Mononuclear cell (primary cell): Measurements from ENCODE around the gene CAPN15. TPM values are rescaled to one million over a fixed set of nuclear protein-coding genes. Genes with fewer than 3 reads are reported as not detected.

Experiments used
- total RNA-seq: library from RNA; depleted of rRNA; stranded (reverse); fragments of >200 nt; gene quantifications from one replicate; pipeline ENCODE4 v1.2.3, GENCODE V29; 2012

The CAPN15 gene
- total RNA-seq, 1 donor = 31.2 TPM

Other genes starting within 250 kb of the CAPN15 start
- gene ARHGDIG, start 247.1 kb upstream of the CAPN15 start, total RNA-seq = not detected
- gene PDIA2, start 244.5 kb upstream of the CAPN15 start, total RNA-seq = not detected
- 35.8 TPM for gene AXIN1, start 175.0 kb upstream of the CAPN15 start, total RNA-seq
- 19.9 TPM for gene MRPL28, start 157.2 kb upstream of the CAPN15 start, total RNA-seq
- gene PGAP6, start 145.7 kb upstream of the CAPN15 start, total RNA-seq = 24.8 TPM
- gene NME4, start 130.5 kb upstream of the CAPN15 start, total RNA-seq = 15.0 TPM
- gene DECR2, start 125.8 kb upstream of the CAPN15 start, total RNA-seq = 2.9 TPM
- gene RAB11FIP3, start 102.1 kb upstream of the CAPN15 start, total RNA-seq = 6.5 TPM
- 0.10 TPM for gene PRR35, start 32.7 kb downstream of the CAPN15 start, total RNA-seq
- 1.2 TPM for gene NHLRC4, start 39.3 kb downstream of the CAPN15 start, total RNA-seq
- gene PIGQ, start 42.3 kb downstream of the CAPN15 start, total RNA-seq = 8.5 TPM
- 6.6 TPM for gene RAB40C, start 62.4 kb downstream of the CAPN15 start, total RNA-seq
- gene WFIKKN1, start 103.3 kb downstream of the CAPN15 start, total RNA-seq = 0.31 TPM
- gene METTL26, start 108.6 kb downstream of the CAPN15 start, total RNA-seq = 49.0 TPM
- gene MCRIP2, start 114.1 kb downstream of the CAPN15 start, total RNA-seq = 18.5 TPM
- 4.6 TPM for gene WDR90, start 121.7 kb downstream of the CAPN15 start, total RNA-seq
- 45.2 TPM for gene RHOT2, start 140.4 kb downstream of the CAPN15 start, total RNA-seq
- 0.84 TPM for gene RHBDL1, start 148.0 kb downstream of the CAPN15 start, total RNA-seq
- 39.0 TPM for gene STUB1, start 152.7 kb downstream of the CAPN15 start, total RNA-seq
- gene JMJD8, start 156.6 kb downstream of the CAPN15 start, total RNA-seq = 25.0 TPM
- gene WDR24, start 162.7 kb downstream of the CAPN15 start, total RNA-seq = 4.4 TPM
- 1.7 TPM for gene FBXL16, start 178.1 kb downstream of the CAPN15 start, total RNA-seq
- gene METRN, start 187.4 kb downstream of the CAPN15 start, total RNA-seq = 4.8 TPM
- 5.8 TPM for gene ANTKMT, start 193.4 kb downstream of the CAPN15 start, total RNA-seq
- 1.0 TPM for gene CCDC78, start 198.7 kb downstream of the CAPN15 start, total RNA-seq
- 4.6 TPM for gene HAGHL, start 199.4 kb downstream of the CAPN15 start, total RNA-seq
- gene CIAO3, start 213.3 kb downstream of the CAPN15 start, total RNA-seq = 22.7 TPM
- 0.21 TPM for gene MSLN, start 233.0 kb downstream of the CAPN15 start, total RNA-seq